ENCODE results near the gene PLXNC1.

The PLXNC1 gene

GRCh38 chr12:94239332-94239993 is 91.1 kb downstream of the PLXNC1 start:
- no peak for DNase-seq (ENCODE audit: low read depth, low spot score)

GRCh38 chr12:94240171-94240570 is 91.8 kb downstream of the PLXNC1 start:
- no peak for DNase-seq (ENCODE audit: low read depth, low spot score)

GRCh38 chr12:94242901-94243300 is 94.5 kb downstream of the PLXNC1 start:
- no peak for DNase-seq (ENCODE audit: low read depth, low spot score)

- no peak for DNase-seq (ENCODE audit: low read depth, low spot score)
Measured at GRCh38 chr12:94244165-94245133, 96.1 kb downstream of the PLXNC1 start.

GRCh38 chr12:94245631-94246383 is 97.4 kb downstream of the PLXNC1 start:
- DNase-seq (ENCODE audit: low read depth, low spot score), result no peak

GRCh38 chr12:94247246-94247645 is 98.9 kb downstream of the PLXNC1 start:
- DNase-seq (ENCODE audit: low read depth, low spot score), result no peak

GRCh38 chr12:94248582-94248981 is 100.2 kb downstream of the PLXNC1 start:
- no peak for DNase-seq (ENCODE audit: low read depth, low spot score)

GRCh38 chr12:94250130-94250529 is 101.8 kb downstream of the PLXNC1 start:
- no peak for DNase-seq (ENCODE audit: low read depth, low spot score)

- no peak for DNase-seq (ENCODE audit: low read depth, low spot score)
Measured at GRCh38 chr12:94254270-94254669, 105.9 kb downstream of the PLXNC1 start.

- no peak for DNase-seq (ENCODE audit: low read depth, low spot score)
Measured at GRCh38 chr12:94255006-94255405, 106.6 kb downstream of the PLXNC1 start.

GRCh38 chr12:94255428-94255827 is 107.1 kb downstream of the PLXNC1 start:
- DNase-seq (ENCODE audit: low read depth, low spot score), result no peak

- no peak for DNase-seq (ENCODE audit: low read depth, low spot score)
Measured at GRCh38 chr12:94258593-94258992, 110.2 kb downstream of the PLXNC1 start.

- no peak for DNase-seq (ENCODE audit: low read depth, low spot score)
Measured at GRCh38 chr12:94260017-94260416, 111.6 kb downstream of the PLXNC1 start.

GRCh38 chr12:94260717-94261116 is 112.3 kb downstream of the PLXNC1 start:
- DNase-seq (ENCODE audit: low read depth, low spot score), result no peak

- DNase-seq (ENCODE audit: low read depth, low spot score), result no peak
Measured at GRCh38 chr12:94261119-94261518, 112.7 kb downstream of the PLXNC1 start.

- no peak for DNase-seq (ENCODE audit: low read depth, low spot score)
Measured at GRCh38 chr12:94261786-94262185, 113.4 kb downstream of the PLXNC1 start.

- DNase-seq (ENCODE audit: low read depth, low spot score), result peak; percentile 34
Measured at GRCh38 chr12:94262228-94263010, 114.0 kb downstream of the PLXNC1 start.

- DNase-seq (ENCODE audit: low read depth, low spot score), result peak; percentile 17
Measured at GRCh38 chr12:94263011-94263811, 114.8 kb downstream of the PLXNC1 start.

GRCh38 chr12:94263905-94264561 is 115.7 kb downstream of the PLXNC1 start:
- no peak for DNase-seq (ENCODE audit: low read depth, low spot score)

All from activated naive CD8-positive, alpha-beta T cell treated with anti-CD3 and anti-CD28 coated beads, Interleukin-2, amount 50 U/mL, for 16 hours (primary cell).